GM12865 (cell line): ENCODE measurements around the gene SCAF8.
A peak's percentile ranks its signal among the peaks of the same experiment; 100 is the strongest.
"Not testable (repeated sequence)": the region's sequence is repeated elsewhere in the genome, so short reads cannot be mapped to it uniquely, and the experiment has no call there.

Source experiments
- DNase-seq: peaks from one replicate; pipeline ENCODE4 v3.0.0; 2010; ENCODE audit warnings: low read depth
- H3K4me3 ChIP-seq: 2 replicates; pipeline ENCODE4 v1.5.1; 2011; ENCODE audit warnings: mild to moderate bottlenecking, low read depth, low read length, control low read depth
- TF ChIP-seq, protein P1 (sequence below): IDR thresholded peaks from 2 replicates; pipeline ENCODE4 v1.5.1; 2011; ENCODE audit warnings: low read length, control low read depth, low read depth, inconsistent platforms; ENCODE audit not compliant: insufficient read depth; ENCODE audit errors: missing control alignments

SCAF8 gene

DNA sequence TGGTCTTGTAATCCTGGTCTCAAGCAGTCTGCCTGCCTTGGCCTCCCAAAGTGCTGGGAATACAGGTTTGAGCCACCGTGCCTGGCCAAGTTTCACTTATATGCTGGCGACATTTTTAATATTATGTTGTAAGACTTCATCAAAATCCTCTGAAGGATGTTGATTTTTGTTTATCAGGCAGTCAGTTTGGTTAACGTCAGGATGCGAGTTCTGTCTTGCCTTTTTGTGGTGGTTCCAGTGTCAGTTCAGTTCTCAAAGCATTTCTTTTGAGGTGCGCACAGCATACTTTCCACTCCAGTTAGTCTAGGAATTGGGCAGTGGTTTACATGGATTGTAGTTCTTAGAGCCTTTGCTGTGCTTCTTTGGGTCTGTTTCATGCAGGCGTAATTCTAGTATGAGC is 24.9 kb downstream of the SCAF8 start:
- H3K4me3 ChIP-seq = no peak overlapping the region
- DNase-seq = no peak

DNA sequence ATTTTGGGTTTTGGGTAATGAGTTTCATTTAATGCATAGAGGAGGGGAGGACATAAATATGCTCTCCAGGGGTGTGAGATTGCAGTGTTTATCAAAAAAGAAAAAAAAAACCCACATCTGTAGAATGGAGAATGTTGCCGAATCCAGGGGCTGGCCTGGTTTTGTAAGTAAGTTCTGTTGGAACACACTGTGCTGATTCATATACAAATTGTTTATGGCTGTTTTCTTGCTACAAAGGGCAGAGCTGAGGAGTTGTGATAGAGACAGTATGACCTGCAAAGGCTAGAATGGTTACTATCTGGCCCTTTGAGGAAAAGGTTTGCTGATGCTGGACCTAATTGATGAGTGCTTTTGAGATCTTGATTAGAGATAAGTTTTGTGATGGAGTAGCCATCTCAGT is 30.4 kb downstream of the SCAF8 start:
- DNase-seq = no peak
- H3K4me3 ChIP-seq = no peak overlapping the region
- TF ChIP-seq, protein P1, sequence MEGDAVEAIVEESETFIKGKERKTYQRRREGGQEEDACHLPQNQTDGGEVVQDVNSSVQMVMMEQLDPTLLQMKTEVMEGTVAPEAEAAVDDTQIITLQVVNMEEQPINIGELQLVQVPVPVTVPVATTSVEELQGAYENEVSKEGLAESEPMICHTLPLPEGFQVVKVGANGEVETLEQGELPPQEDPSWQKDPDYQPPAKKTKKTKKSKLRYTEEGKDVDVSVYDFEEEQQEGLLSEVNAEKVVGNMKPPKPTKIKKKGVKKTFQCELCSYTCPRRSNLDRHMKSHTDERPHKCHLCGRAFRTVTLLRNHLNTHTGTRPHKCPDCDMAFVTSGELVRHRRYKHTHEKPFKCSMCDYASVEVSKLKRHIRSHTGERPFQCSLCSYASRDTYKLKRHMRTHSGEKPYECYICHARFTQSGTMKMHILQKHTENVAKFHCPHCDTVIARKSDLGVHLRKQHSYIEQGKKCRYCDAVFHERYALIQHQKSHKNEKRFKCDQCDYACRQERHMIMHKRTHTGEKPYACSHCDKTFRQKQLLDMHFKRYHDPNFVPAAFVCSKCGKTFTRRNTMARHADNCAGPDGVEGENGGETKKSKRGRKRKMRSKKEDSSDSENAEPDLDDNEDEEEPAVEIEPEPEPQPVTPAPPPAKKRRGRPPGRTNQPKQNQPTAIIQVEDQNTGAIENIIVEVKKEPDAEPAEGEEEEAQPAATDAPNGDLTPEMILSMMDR = no peak

More for the DNA sequence above, 24.9 kb downstream of the SCAF8 start:
- TF ChIP-seq, protein P1 = no peak

DNA sequence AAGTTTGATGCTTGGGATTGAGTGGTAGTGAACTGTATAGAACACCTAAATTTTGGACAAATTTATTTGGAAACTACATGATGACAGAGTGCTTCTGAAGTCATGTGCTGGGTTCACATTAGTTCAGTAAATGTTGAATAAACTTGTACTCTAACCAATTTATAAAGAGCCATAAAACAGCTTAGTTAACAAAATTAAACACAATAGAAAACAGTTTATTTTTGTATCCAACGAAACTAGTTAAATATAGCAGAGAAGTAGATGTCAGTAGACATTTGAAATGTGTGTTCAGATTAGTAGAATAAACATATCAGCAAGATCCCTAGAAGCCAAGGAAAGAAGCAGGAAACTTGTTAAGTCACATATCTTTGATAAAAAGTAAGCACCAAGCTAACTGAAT is 32.1 kb downstream of the SCAF8 start:
- H3K4me3 ChIP-seq = no peak overlapping the region
- no peak for DNase-seq
- TF ChIP-seq, protein P1 = no peak

DNA sequence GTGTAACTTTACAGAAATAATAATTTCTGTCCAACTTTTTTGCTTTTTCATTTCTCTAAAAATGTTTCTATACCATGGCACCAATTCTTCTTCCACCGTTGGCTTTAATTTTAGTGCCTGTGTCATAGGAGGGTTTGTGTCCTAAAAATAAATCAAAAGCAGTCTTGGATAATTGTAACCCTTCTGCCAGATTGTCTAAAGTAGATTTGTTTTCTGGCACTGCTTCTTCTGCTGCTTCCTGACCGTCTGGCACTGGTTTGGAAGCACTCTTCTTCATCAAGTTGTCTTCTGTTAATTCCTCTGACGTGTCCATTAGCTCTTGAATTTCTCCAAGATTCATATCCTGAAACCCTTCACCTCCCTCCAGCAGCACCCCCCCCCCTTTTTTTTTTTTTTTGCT is 33.1 kb downstream of the SCAF8 start:
- TF ChIP-seq, protein P1 = no peak
- H3K4me3 ChIP-seq = no peak overlapping the region
- no peak for DNase-seq

DNA sequence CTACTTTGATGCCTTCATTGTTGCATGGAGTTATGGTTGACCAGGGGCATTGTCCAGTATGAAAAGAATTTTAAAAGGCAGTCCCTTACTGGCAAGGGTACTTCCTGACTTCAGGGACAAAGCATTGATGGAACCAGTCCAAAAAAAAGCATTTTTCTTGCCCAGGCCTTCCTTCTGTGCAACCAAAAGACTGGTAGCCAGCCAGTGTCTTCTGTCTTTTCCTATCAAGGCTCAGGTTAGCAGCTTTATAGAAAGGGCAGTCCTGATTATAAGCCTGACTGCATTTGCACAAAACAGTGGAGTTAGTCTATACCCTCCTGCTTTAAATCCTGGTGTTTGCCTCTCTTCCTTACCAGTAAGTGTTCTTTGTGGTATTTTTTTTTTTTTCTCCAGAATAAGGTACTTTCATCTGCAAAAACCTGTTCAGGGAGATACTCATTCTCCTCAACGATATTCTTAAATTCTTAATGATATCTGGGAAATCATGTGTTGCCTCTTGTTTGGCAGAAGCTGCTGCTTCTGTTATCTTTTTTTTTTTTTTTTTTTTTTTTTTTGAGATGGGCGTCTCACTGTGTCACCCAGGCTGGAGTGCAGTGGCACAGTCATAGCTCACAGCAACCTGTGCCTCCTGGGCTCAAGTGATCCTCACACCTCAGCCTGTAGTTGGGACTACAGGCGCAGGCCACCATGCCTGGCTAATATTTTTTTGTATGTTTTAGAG is 33.9 kb downstream of the SCAF8 start:
- TF ChIP-seq, protein P1 = no peak
- no peak for DNase-seq
- no peak overlapping the region for H3K4me3 ChIP-seq

DNA sequence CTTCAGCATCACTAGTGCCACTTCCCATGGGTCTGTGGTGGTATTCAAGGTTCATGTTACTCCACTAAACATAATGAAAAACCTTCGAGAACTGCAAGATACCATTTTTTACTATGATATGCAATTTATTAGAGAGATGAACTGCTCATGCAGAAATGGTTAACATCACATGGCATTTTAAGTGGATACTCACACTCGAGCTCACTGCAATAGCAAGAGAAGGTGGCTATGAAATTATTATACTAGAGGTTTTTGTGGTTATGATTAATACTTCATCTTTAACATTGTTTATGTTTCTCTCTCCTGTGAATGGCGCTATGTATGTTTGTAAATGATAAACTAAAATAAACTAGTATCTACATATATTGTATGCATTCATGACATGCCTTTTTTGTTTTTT is 35.1 kb downstream of the SCAF8 start:
- TF ChIP-seq, protein P1 = no peak
- H3K4me3 ChIP-seq = no peak overlapping the region
- no peak for DNase-seq

DNA sequence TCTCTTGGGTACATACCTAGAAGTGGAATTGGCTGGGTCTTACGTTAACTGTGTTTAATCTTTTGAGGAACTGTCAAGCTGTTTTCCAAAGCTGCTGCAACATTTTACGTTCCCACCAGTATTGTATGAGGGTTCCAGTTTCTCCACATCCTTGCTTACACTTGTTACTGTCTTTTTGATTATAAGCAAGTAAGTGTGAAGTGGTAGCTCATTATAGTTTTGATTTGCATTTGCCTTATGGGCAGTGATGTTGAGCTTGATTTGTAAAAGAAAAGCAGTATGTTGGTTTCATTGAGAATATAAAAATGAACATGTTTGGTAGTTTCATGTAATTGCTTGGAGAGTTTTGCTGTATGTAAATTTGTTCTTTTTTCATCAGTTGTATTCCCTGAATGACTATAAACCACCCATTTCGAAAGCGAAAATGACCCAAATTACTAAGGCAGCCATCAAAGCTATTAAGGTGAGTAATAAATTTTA is 40.4 kb downstream of the SCAF8 start:
- peak; percentile 80 for DNase-seq
- H3K4me3 ChIP-seq = peak overlapping the region; percentile 29; the same call in 1 of the 2 replicates
- TF ChIP-seq, protein P1 = no peak

DNA sequence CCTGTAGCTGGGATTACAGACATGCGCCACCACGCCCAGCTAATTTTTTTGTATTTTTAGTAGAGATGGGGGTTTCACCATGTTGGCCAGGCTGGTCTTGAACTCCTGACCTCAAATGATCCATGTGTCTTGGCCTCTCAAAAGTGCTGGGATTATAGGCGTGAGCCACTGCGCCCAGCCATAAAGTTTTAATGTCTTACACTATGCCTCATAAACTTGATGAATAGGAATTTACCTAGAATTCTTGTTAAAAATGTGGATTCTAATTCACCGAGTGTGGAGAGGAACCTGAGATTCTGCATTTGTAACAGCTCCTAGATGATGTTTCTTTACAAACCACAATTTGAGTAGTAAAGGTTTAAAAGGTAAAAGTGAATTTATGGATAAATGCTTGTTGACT is 45.9 kb downstream of the SCAF8 start:
- not testable (repeated sequence) for DNase-seq, H3K4me3 ChIP-seq
